A549 (cell line): ENCODE data around the gene LTF. TPM values are rescaled to one million over a fixed set of nuclear protein-coding genes. Genes with fewer than 3 reads are reported as not detected.

Experiments
- ATAC-seq, 2 experiments: fragments of 200-7000 bp in 1 of 2; fragments of >200 bp in 1 of 2; cut with Nextera tagmentation in 1 of 2; cut with Tn5 transposase in 1 of 2; 3 replicates each; pipeline versions ENCODE4 v1.8.0 to v1.9.1; 2018 to 2020; ENCODE audit warnings: mild to moderate bottlenecking in 1 of 2, moderate library complexity in 1 of 2
- CTCF ChIA-PET: fragments of 300-600 bp; sonication (Branson Sonifier 250); formaldehyde crosslinking; extraction: SDS; loops from one replicate; lab custom pipeline; 2021; ENCODE audit warnings: antibody characterized with exemption, inconsistent platforms; lab: Yijun Ruan, JAX
- POLR2A ChIA-PET: fragments of 350-600 bp; formaldehyde crosslinking; extraction: SDS; loops from one replicate; lab custom pipeline; 2021; ENCODE audit warnings: antibody characterized with exemption, inconsistent platforms; lab: Yijun Ruan, JAX
- DNase-seq, 2 experiments: peaks; one replicate each; pipeline versions ENCODE4 v3.0.0 to v3.0.0-alpha.2; 2011 to 2016; ENCODE audit warnings: low read depth in 1 of 2, low spot score in 1 of 2
- FAIRE-seq: peaks from 2 replicates; lab custom pipeline; 2011; peaks lifted over from hg19 to GRCh38; lab: Jason Lieb, UNC
- H3K27ac ChIP-seq, 2 experiments: fragments of >200 bp; sonication (Bioruptor Twin); formaldehyde crosslinking; 3 replicates each; pipeline ENCODE4 v1.5.1; 2016 to 2017
- H3K4me1 ChIP-seq: fragments of >200 bp; sonication (Bioruptor Twin); formaldehyde crosslinking; 3 replicates; pipeline ENCODE4 v1.6.1; 2016
- H3K4me2 ChIP-seq: fragments of >200 bp; sonication (Bioruptor Twin); formaldehyde crosslinking; 3 replicates; pipeline ENCODE4 v1.6.1; 2016
- H3K4me3 ChIP-seq: fragments of >200 bp; sonication (Bioruptor Twin); formaldehyde crosslinking; 3 replicates; pipeline ENCODE4 v1.5.1; 2016
- H3K9me3 ChIP-seq: fragments of >200 bp; sonication (Bioruptor Twin); formaldehyde crosslinking; 3 replicates; pipeline ENCODE4 v1.6.1; 2016
- CBX2 ChIP-seq: fragments of 200-600 bp; sonication (generic); IDR thresholded peaks from 2 replicates; pipeline ENCODE4 v1.6.1; 2016; ENCODE audit warnings: low read depth, mild to moderate bottlenecking, borderline replicate concordance
- CBX8 ChIP-seq: fragments of 200-600 bp; sonication (generic); IDR thresholded peaks from 2 replicates; pipeline ENCODE4 v1.6.1; 2016
- CEBPB ChIP-seq, 2 experiments: fragments of >200 bp in 1 of 2; sonication (Bioruptor Twin) in 1 of 2; formaldehyde crosslinking in 1 of 2; IDR thresholded peaks; 2 replicates each; pipeline ENCODE4 v1.6.1; 2012 to 2016
- CHD2 ChIP-seq: fragments of 150-350 bp; IDR thresholded peaks from 2 replicates; pipeline ENCODE4 v1.6.1; 2014; ENCODE audit warnings: low read length; ENCODE audit not compliant: partially characterized antibody
- E2F6 ChIP-seq: IDR thresholded peaks from 2 replicates; pipeline ENCODE4 v1.6.1; 2012; ENCODE audit warnings: low read depth, borderline replicate concordance
- ELK1 ChIP-seq: fragments of 150-350 bp; IDR thresholded peaks from 2 replicates; pipeline ENCODE4 v1.6.1; 2014; ENCODE audit warnings: low read depth, mild to moderate bottlenecking, low read length
- ESRRA ChIP-seq: fragments of 150-350 bp; IDR thresholded peaks from 2 replicates; pipeline ENCODE4 v1.6.1; 2014; ENCODE audit warnings: mild to moderate bottlenecking, low read length, borderline replicate concordance
- GATA3 ChIP-seq: IDR thresholded peaks from 2 replicates; pipeline ENCODE4 v1.6.1; 2012; ENCODE audit warnings: borderline replicate concordance
- HMGXB4 ChIP-seq: fragments of 250-450 bp; sonication (Bioruptor Pico); IDR thresholded peaks from 2 replicates; pipeline ENCODE4 v1.5.0; 2021; ENCODE audit warnings: mild to moderate bottlenecking, moderate library complexity, borderline replicate concordance
- HOXA7 ChIP-seq: fragments of 250-450 bp; sonication (Bioruptor Pico); IDR thresholded peaks from 2 replicates; pipeline ENCODE4 v1.5.0; 2020; ENCODE audit warnings: mild to moderate bottlenecking, moderate library complexity
- HOXB13 ChIP-seq: fragments of 250-450 bp; sonication (Bioruptor Pico); IDR thresholded peaks from 2 replicates; pipeline ENCODE4 v1.5.0; 2020; ENCODE audit warnings: low read depth, mild to moderate bottlenecking, moderate library complexity
- JUNB ChIP-seq: fragments of >200 bp; sonication (Bioruptor Twin); formaldehyde crosslinking; IDR thresholded peaks from 2 replicates; pipeline ENCODE4 v1.6.1; 2016
- KDM5A ChIP-seq: fragments of 200-600 bp; sonication (generic); IDR thresholded peaks from 2 replicates; pipeline ENCODE4 v1.6.1; 2016; ENCODE audit warnings: antibody characterized with exemption, mild to moderate bottlenecking
- MAX ChIP-seq: IDR thresholded peaks from 2 replicates; pipeline ENCODE4 v1.6.1; 2012
- MAZ ChIP-seq: fragments of 150-350 bp; IDR thresholded peaks from 2 replicates; pipeline ENCODE4 v1.6.1; 2014; ENCODE audit warnings: antibody characterized with exemption, low read depth, low read length, borderline replicate concordance
- NR3C1 ChIP-seq: fragments of >200 bp; sonication (Bioruptor Twin); formaldehyde crosslinking; IDR thresholded peaks from 3 replicates; pipeline ENCODE4 v1.6.1; 2017
- PHF8 ChIP-seq: fragments of 200-600 bp; sonication (generic); IDR thresholded peaks from 2 replicates; pipeline ENCODE4 v1.6.1; 2016; ENCODE audit warnings: low read depth, mild to moderate bottlenecking, antibody characterized with exemption, moderate library complexity, borderline replicate concordance
- RCOR1 ChIP-seq: fragments of 150-350 bp; IDR thresholded peaks from 2 replicates; pipeline ENCODE4 v1.6.1; 2014; ENCODE audit warnings: antibody characterized with exemption, low read length, low read depth
- RFX5 ChIP-seq: fragments of 450-650 bp; IDR thresholded peaks from 2 replicates; pipeline ENCODE4 v1.7.1; 2014; ENCODE audit warnings: antibody characterized with exemption, mild to moderate bottlenecking, moderate library complexity
- SMC3 ChIP-seq: fragments of >200 bp; sonication (Bioruptor Twin); formaldehyde crosslinking; IDR thresholded peaks from 3 replicates; pipeline ENCODE4 v1.6.1; 2018; ENCODE audit warnings: inconsistent platforms
- SREBF2 ChIP-seq: fragments of 450-650 bp; IDR thresholded peaks from 2 replicates; pipeline ENCODE4 v1.6.1; 2014; ENCODE audit warnings: mild to moderate bottlenecking, moderate library complexity
- ZC3H11A ChIP-seq: fragments of 450-650 bp; IDR thresholded peaks from 2 replicates; pipeline ENCODE4 v1.6.1; 2014; ENCODE audit warnings: antibody characterized with exemption, mild to moderate bottlenecking
- ZNF302 ChIP-seq: fragments of 250-450 bp; sonication (Bioruptor Pico); IDR thresholded peaks from 2 replicates; pipeline ENCODE4 v1.9.0; 2021; ENCODE audit warnings: inconsistent platforms, mild to moderate bottlenecking, moderate library complexity
- WGBS: methylation state at CpG from one replicate; pipeline ENCODE4 v1.1.6; 2017; ENCODE audit errors: missing lambda C conversion rate; 5-methylcytosine and 5-hydroxymethylcytosine counted together
- polyA plus RNA-seq, 4 experiments: library from polyadenylated mRNA; depleted of rRNA in 3 of 4; stranded (reverse); fragments of >200 nt; fragmentation: RNase III in 1 of 4; extraction: RNeasy Plus Mini Kit Qiagen cat#74134 plus additional on column Dnase treatment in 1 of 4; gene quantifications; 2 replicates in 3 of 4; 3 replicates in 1 of 4; pipeline ENCODE4 v1.2.3, GENCODE V29; 2011 to 2017

The LTF gene
- polyA plus RNA-seq, 2 of the 4 experiments (the other 2 are of a cell fraction), result not detected

- 25% methylated on average over 2 of the region's 2 CpGs for WGBS
- FAIRE-seq (no peak), DNase-seq (no peak), ATAC-seq (no peak)
- CTCF ChIA-PET, result interaction anchor here (1.0 kb wide), 1 partner anchor 21 kb away, joined by 3 read pairs; no protein-coding TSS in a partner anchor
- H3K27ac ChIP-seq, result no peak overlapping the region
- H3K9me3 ChIP-seq, result no peaks in the 10 kb centered on the region
- POLR2A ChIA-PET, result no interaction called here
- no peaks in the 10 kb centered on the region for H3K4me1 ChIP-seq
- TF ChIP-seq ELK1 (no peak), KDM5A (no peak), HMGXB4 (no peak), SREBF2 (no peak), HOXB13 (no peak), RFX5 (no peak), ESRRA (no peak)
- H3K4me2 ChIP-seq, result no peak overlapping the region
- H3K4me3 ChIP-seq, result no peak overlapping the region
Measured at GRCh38 chr3:46399557-46399956, 65.1 kb downstream of the LTF start.

- TF ChIP-seq CBX8 (no peak), JUNB (no peak), PHF8 (no peak), HMGXB4 (no peak), E2F6 (no peak), RCOR1 (no peak), CEBPB (IDR thresholded peaks at IDR 0.05) (no peak), MAZ (no peak), SMC3 (no peak), MAX (no peak), HOXA7 (no peak), KDM5A (no peak), SREBF2 (no peak), CHD2 (no peak), GATA3 (no peak), ZC3H11A (no peak), ZNF302 (CRISPR knock-in tag) (no peak), CBX2 (no peak), NR3C1 (no peak)
- POLR2A ChIA-PET, result no interaction called here
- no peak for FAIRE-seq
Measured at GRCh38 chr3:46399098-46399497, 65.6 kb downstream of the LTF start.

More at GRCh38 chr3:46399098-46399497, 65.6 kb downstream of the LTF start:
- Histone ChIP-seq H3K27ac (no peak overlapping the region), H3K4me2 (no peak overlapping the region), H3K4me3 (no peak overlapping the region), H3K4me1 (no peaks in the 10 kb centered on the region), H3K9me3 (no peaks in the 10 kb centered on the region)
- no peak for ATAC-seq
- CTCF ChIA-PET, result interaction anchor here (0.6 to 1.0 kb wide), 2 partner anchors 21 to 1367 kb away, joined by 3 read pairs; no protein-coding TSS in a partner anchor
- 86% methylated on average over 2 of the region's 2 CpGs for WGBS
- DNase-seq, result no peak
